Measurements from ENCODE around the gene NCK2.

DNA sequence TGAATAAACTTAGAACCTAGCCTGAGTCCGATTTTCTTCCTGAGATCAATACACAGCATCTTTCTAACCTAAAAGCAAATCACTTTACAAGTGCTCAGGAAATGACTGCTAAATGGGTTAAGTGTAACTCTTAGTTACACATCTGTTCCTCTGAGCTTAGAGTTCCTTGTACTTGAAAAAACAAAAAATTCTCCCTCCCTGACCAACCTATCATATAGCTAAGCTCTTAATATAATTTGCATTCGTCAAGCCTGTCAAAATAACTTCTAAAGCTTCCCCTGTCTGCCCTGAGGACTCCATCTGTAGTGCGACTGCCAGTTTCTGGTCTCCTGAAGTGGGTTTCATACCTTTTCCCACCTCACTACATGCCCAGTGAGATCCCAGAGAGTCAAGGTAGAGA lies 190.4 kb downstream of the NCK2 start:
- TF ChIP-seq POLR2AphosphoS5 (IDR thresholded peaks at IDR 0.05; ENCODE audit: low read depth, low read length): no peak
- TF ChIP-seq, protein P1, sequence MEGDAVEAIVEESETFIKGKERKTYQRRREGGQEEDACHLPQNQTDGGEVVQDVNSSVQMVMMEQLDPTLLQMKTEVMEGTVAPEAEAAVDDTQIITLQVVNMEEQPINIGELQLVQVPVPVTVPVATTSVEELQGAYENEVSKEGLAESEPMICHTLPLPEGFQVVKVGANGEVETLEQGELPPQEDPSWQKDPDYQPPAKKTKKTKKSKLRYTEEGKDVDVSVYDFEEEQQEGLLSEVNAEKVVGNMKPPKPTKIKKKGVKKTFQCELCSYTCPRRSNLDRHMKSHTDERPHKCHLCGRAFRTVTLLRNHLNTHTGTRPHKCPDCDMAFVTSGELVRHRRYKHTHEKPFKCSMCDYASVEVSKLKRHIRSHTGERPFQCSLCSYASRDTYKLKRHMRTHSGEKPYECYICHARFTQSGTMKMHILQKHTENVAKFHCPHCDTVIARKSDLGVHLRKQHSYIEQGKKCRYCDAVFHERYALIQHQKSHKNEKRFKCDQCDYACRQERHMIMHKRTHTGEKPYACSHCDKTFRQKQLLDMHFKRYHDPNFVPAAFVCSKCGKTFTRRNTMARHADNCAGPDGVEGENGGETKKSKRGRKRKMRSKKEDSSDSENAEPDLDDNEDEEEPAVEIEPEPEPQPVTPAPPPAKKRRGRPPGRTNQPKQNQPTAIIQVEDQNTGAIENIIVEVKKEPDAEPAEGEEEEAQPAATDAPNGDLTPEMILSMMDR (IDR thresholded peaks at IDR 0.05 in 2 of 3, conservative IDR thresholded peaks at IDR 0.05 in 1 of 3; ENCODE audit: borderline replicate concordance in 1 of 3, insufficient read depth in 1 of 3, low read depth in 2 of 3, low read length in 2 of 3): no peak
- TF ChIP-seq SRF (IDR thresholded peaks at IDR 0.05; ENCODE audit: low read depth): no peak
- no peak for TF ChIP-seq EZH2phosphoT487 (IDR thresholded peaks at IDR 0.05; ENCODE audit: borderline replicate concordance)
- TF ChIP-seq EZH2 (IDR thresholded peaks at IDR 0.05): no peak
- no peak for TF ChIP-seq CEBPB (IDR thresholded peaks at IDR 0.05; ENCODE audit: low read depth)
- TF ChIP-seq POLR2A (IDR thresholded peaks at IDR 0.05; ENCODE audit: borderline replicate concordance, extremely low read depth, insufficient read depth, insufficient read length): no peak
- TF ChIP-seq YY1 (IDR thresholded peaks at IDR 0.05; ENCODE audit: extremely low read depth, insufficient replicate concordance, low read depth, low read length): no peak
- no peak for TF ChIP-seq ELF1 (IDR thresholded peaks at IDR 0.05; ENCODE audit: borderline replicate concordance, low read depth)
